ENCODE measurements around the gene LIN7B.

Gene LIN7B

DNA sequence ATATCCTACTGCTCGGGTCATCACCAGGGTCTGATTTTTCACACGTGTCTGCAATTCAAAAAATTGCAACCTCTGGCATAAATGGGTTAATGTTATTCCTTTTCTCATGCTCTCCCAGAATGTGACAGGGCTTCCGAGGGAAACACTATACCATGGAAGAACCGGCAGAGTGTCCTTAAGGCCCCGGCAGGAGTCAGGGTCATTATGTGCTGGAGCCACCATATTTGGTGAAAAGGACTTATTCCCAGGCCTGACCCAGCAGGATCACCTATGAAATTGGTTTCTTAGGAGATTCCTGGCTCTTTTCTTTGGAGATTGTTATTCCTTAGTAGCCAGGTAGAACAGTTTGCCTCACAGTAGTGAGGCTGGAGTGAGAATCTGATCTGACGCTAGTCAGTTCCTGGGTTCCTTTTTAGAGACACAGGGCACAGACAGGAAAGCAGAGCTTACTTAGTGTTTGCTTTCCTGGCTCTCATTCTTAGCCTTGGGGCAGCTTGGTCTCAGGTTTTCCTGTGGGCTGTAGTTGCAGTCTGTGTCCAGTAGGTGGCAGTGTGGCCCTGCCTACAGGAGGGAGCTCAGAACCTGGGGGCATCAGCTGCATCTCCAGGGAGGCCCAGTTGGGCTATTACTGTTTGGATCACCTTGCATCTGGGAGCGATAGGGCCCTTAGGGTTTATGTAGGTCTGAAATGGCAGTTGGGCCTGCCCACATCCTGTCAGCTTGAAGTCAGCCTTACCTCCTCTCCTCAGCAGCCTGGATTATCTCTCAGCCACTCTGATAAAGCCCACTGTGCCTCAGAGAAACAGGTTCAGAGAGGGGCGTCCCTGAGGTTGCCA is 16.5 kb upstream of the LIN7B start:
- peak; percentile 45 for DNase-seq (ENCODE audit: low read depth)
- no peak overlapping the region for H3K4me3 ChIP-seq (ENCODE audit: low read depth, low read length)
- TF ChIP-seq, protein P1, sequence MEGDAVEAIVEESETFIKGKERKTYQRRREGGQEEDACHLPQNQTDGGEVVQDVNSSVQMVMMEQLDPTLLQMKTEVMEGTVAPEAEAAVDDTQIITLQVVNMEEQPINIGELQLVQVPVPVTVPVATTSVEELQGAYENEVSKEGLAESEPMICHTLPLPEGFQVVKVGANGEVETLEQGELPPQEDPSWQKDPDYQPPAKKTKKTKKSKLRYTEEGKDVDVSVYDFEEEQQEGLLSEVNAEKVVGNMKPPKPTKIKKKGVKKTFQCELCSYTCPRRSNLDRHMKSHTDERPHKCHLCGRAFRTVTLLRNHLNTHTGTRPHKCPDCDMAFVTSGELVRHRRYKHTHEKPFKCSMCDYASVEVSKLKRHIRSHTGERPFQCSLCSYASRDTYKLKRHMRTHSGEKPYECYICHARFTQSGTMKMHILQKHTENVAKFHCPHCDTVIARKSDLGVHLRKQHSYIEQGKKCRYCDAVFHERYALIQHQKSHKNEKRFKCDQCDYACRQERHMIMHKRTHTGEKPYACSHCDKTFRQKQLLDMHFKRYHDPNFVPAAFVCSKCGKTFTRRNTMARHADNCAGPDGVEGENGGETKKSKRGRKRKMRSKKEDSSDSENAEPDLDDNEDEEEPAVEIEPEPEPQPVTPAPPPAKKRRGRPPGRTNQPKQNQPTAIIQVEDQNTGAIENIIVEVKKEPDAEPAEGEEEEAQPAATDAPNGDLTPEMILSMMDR (IDR thresholded peaks at IDR 0.05; ENCODE audit: low read depth, low read length, missing control alignments), result peak; percentile 100

DNA sequence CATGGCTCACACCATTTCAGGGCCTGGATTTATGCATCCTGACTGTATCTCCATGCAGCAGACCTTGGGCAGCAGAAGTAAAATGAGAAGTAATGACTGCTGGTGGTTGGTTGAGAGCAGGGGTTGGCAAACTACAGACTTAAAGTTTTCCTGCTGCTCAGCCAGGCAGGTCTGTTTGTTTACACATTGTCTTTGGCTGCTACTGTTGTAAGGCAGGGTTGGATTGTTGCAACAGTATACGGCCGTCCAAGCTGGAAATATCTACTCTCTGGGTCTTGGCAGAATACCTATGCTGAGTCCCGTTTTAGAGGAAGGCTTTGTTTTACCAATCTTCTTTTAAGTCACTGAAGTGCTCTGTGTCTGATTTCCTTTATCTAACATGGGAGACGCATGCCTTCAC is 15.4 kb upstream of the LIN7B start:
- no peak for DNase-seq (ENCODE audit: low read depth)
- TF ChIP-seq, protein P1 (IDR thresholded peaks at IDR 0.05; ENCODE audit: low read depth, low read length, missing control alignments), result no peak
- no peak overlapping the region for H3K4me3 ChIP-seq (ENCODE audit: low read depth, low read length)

DNA sequence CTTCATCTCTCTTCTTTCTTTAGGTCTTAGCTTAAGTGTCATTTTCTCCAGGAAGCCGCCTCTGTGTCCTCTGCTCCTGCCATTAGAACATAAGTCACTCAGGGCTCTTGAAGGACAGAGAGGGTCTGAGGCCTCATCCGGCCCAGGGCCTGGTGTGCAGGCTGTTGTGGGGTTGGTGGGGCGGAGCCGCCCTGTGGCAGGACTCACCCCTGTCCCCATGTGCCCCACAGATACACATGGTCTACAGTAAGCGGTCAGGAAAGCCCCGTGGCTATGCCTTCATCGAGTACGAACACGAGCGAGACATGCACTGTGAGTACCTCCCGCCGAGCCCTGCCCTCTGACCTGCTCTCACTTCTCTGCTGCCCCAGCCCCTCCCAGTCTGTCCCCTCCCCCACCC is 13.0 kb upstream of the LIN7B start:
- TF ChIP-seq, protein P1 (IDR thresholded peaks at IDR 0.05; ENCODE audit: low read depth, low read length, missing control alignments), result no peak
- H3K4me3 ChIP-seq (ENCODE audit: low read depth, low read length), result no peak overlapping the region
- DNase-seq (ENCODE audit: low read depth), result no peak

DNA sequence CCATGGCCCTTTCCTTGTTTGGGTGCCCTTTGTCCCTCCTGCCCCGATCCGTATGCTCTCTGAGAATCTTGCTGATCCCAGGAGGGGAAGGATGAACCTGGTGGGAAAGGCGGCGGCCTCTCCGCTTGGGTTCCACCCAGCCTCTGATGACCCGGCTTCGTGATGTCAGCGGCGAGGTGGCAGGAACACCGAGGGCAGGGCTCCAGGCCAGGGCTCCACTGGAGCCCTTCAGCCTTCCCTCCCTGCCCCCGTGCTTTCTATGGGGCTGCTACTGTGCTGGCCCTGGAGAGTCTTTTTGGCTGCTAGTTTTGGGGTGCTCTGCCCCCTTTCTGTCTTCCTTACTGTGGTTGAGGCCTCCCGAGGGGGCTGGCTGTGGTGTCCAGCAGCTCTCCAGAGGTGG is 11.9 kb upstream of the LIN7B start:
- DNase-seq (ENCODE audit: low read depth), result no peak
- H3K4me3 ChIP-seq (ENCODE audit: low read depth, low read length), result no peak overlapping the region
- TF ChIP-seq, protein P1 (IDR thresholded peaks at IDR 0.05; ENCODE audit: low read depth, low read length, missing control alignments), result no peak

DNA sequence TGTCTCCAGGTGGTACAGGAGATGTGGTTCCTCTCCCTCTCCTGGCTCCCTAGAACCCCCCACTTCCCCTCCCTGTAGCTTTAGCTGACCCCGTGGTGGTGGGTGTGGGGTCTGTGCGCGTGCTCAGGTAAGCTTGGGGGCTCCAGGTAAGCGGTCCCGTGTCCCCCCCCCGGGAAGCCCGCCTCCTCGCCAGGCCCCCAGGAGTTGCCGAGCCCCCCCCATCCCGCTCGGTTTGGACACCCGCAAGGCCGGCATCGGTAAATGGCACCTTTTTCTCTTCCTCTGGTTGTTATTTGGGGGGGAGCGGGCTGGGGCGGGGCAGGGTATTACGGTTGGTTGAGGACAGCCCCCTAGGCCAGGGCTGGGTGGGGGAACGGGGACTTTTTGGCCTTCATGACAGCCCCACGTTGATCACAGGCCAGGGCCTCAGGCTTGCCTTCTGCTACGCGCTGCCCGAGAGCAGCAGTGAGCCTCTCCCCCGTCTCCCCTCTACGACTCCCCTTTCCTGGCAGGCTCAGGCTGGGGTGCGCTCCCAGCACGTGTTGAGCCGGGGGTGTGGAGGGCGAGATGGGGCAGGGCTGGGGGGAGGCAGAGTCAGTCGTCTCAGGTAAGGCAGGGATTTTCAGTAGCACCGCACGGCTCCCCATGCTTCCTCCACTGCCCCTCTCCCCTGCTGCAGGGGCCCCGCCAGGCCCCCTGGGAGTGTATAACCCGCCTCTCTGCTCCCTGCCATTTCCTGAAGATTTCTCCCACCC is 10.7 kb upstream of the LIN7B start:
- no peak overlapping the region for H3K4me3 ChIP-seq (ENCODE audit: low read depth, low read length)
- DNase-seq (ENCODE audit: low read depth), result no peak

DNA sequence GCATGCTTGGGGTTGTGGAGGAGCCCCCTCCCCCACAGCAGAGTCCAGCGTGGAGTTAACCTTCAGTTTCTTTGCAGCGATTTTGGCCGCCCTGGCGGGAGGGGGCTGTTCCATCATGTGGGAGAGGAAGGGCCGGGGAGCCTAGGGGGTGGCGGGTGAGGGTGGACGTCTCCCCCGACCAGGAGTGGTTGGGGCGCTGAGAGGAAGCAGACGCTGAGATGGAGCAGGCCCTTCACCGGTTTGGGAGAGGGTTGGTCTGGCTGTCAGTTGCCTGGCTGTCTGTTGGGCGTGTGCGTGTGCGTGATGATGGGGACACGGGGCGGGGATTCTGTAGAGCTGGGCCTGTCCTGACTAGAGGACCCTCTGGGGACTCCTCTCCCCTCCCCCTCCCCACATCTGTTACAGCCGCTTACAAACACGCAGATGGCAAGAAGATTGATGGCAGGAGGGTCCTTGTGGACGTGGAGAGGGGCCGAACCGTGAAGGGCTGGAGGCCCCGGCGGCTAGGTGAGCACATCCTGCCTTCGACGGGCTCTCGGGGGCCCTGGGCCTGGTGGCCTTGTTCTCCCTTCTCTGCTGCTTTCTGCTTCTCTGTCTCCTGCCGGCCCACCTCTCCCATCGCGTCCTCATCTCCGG is 9.8 kb upstream of the LIN7B start:
- DNase-seq (ENCODE audit: low read depth), result no peak
- H3K4me3 ChIP-seq (ENCODE audit: low read depth, low read length), result no peak overlapping the region
- TF ChIP-seq, protein P1 (IDR thresholded peaks at IDR 0.05; ENCODE audit: low read depth, low read length, missing control alignments), result no peak

More for the DNA sequence above, 10.7 kb upstream of the LIN7B start:
- TF ChIP-seq, protein P1 (IDR thresholded peaks at IDR 0.05; ENCODE audit: low read depth, low read length, missing control alignments), result no peak
